ENCODE data around the gene PRR15L.
A peak's percentile ranks its signal among the peaks of the same experiment; 100 is the strongest.
"Not testable (repeated sequence)": the region's sequence is repeated elsewhere in the genome, so short reads cannot be mapped to it uniquely, and the experiment has no call there.

The PRR15L gene

GRCh38 chr17:47989159-47989558, 31.5 kb upstream of the PRR15L start:
- H3K27ac ChIP-seq (ENCODE audit: poor library complexity, severe bottlenecking), result no peak overlapping the region
- H3K27me3 ChIP-seq (ENCODE audit: insufficient read depth, poor library complexity, severe bottlenecking), result no peaks in the 10 kb centered on the region
- H3K4me1 ChIP-seq (ENCODE audit: insufficient read depth, poor library complexity, severe bottlenecking), result no peaks in the 10 kb centered on the region
- ATAC-seq (ENCODE audit: low read depth), result no peak
- TF ChIP-seq, protein P1, sequence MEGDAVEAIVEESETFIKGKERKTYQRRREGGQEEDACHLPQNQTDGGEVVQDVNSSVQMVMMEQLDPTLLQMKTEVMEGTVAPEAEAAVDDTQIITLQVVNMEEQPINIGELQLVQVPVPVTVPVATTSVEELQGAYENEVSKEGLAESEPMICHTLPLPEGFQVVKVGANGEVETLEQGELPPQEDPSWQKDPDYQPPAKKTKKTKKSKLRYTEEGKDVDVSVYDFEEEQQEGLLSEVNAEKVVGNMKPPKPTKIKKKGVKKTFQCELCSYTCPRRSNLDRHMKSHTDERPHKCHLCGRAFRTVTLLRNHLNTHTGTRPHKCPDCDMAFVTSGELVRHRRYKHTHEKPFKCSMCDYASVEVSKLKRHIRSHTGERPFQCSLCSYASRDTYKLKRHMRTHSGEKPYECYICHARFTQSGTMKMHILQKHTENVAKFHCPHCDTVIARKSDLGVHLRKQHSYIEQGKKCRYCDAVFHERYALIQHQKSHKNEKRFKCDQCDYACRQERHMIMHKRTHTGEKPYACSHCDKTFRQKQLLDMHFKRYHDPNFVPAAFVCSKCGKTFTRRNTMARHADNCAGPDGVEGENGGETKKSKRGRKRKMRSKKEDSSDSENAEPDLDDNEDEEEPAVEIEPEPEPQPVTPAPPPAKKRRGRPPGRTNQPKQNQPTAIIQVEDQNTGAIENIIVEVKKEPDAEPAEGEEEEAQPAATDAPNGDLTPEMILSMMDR (IDR thresholded peaks at IDR 0.05; ENCODE audit: poor library complexity, severe bottlenecking), result no peak
- DNase-seq (ENCODE audit: low spot score), result no peak
- H3K9me3 ChIP-seq (ENCODE audit: severe bottlenecking), result no peaks in the 10 kb centered on the region
- H3K4me3 ChIP-seq (ENCODE audit: severe bottlenecking), result no peak overlapping the region
- 0 out of 2 replicates have a peak, but pooled peaks cover 5% of the 10 kb centered on the region for H3K36me3 ChIP-seq (ENCODE audit: low read depth)

GRCh38 chr17:47988445-47988844, 30.8 kb upstream of the PRR15L start:
- H3K27ac ChIP-seq (ENCODE audit: poor library complexity, severe bottlenecking); DNase-seq (ENCODE audit: low spot score); H3K4me3 ChIP-seq (ENCODE audit: severe bottlenecking); ATAC-seq (ENCODE audit: low read depth); H3K9me3 ChIP-seq (ENCODE audit: severe bottlenecking); H3K27me3 ChIP-seq (ENCODE audit: insufficient read depth, poor library complexity, severe bottlenecking); H3K4me1 ChIP-seq (ENCODE audit: insufficient read depth, poor library complexity, severe bottlenecking): not testable (repeated sequence)
- H3K36me3 ChIP-seq (ENCODE audit: low read depth), result peaks cover 10% of the 10 kb centered on the region; the same call in 1 of the 2 replicates

- Histone ChIP-seq H3K36me3 (ENCODE audit: low read depth) (peaks cover 13% of the 10 kb centered on the region), H3K27me3 (ENCODE audit: insufficient read depth, poor library complexity, severe bottlenecking) (no peaks in the 10 kb centered on the region), H3K27ac (ENCODE audit: poor library complexity, severe bottlenecking) (no peak overlapping the region), H3K4me1 (ENCODE audit: insufficient read depth, poor library complexity, severe bottlenecking) (no peaks in the 10 kb centered on the region), H3K9me3 (ENCODE audit: severe bottlenecking) (no peaks in the 10 kb centered on the region), H3K4me3 (ENCODE audit: severe bottlenecking) (no peak overlapping the region)
- DNase-seq (ENCODE audit: low spot score) (no peak), ATAC-seq (ENCODE audit: low read depth) (no peak)
- TF ChIP-seq, protein P1 (IDR thresholded peaks at IDR 0.05; ENCODE audit: poor library complexity, severe bottlenecking), result no peak
Measured at GRCh38 chr17:47987240-47987835, 29.7 kb upstream of the PRR15L start.

- H3K9me3 ChIP-seq (ENCODE audit: severe bottlenecking), result no peaks in the 10 kb centered on the region
- ATAC-seq (ENCODE audit: low read depth) (no peak), DNase-seq (ENCODE audit: low spot score) (no peak)
- H3K4me3 ChIP-seq (ENCODE audit: severe bottlenecking), result no peak overlapping the region
- no peaks in the 10 kb centered on the region for H3K27me3 ChIP-seq (ENCODE audit: insufficient read depth, poor library complexity, severe bottlenecking)
- no peak overlapping the region for H3K27ac ChIP-seq (ENCODE audit: poor library complexity, severe bottlenecking)
- peaks cover 22% of the 10 kb centered on the region for H3K36me3 ChIP-seq (ENCODE audit: low read depth)
- H3K4me1 ChIP-seq (ENCODE audit: insufficient read depth, poor library complexity, severe bottlenecking), result no peaks in the 10 kb centered on the region
- TF ChIP-seq, protein P1 (IDR thresholded peaks at IDR 0.05; ENCODE audit: poor library complexity, severe bottlenecking), result no peak
Measured at GRCh38 chr17:47986520-47986919, 28.8 kb upstream of the PRR15L start.

- peaks cover 50% of the 10 kb centered on the region for H3K36me3 ChIP-seq (ENCODE audit: low read depth)
- no peak overlapping the region for H3K27ac ChIP-seq (ENCODE audit: poor library complexity, severe bottlenecking)
- TF ChIP-seq, protein P1 (IDR thresholded peaks at IDR 0.05; ENCODE audit: poor library complexity, severe bottlenecking), result no peak
- DNase-seq (ENCODE audit: low spot score) (no peak), ATAC-seq (ENCODE audit: low read depth) (peak; percentile 34; the same call in 2 of the 3 replicates)
- H3K4me3 ChIP-seq (ENCODE audit: severe bottlenecking), result no peak overlapping the region
- no peaks in the 10 kb centered on the region for H3K9me3 ChIP-seq (ENCODE audit: severe bottlenecking)
- H3K4me1 ChIP-seq (ENCODE audit: insufficient read depth, poor library complexity, severe bottlenecking), result no peaks in the 10 kb centered on the region
- H3K27me3 ChIP-seq (ENCODE audit: insufficient read depth, poor library complexity, severe bottlenecking), result no peaks in the 10 kb centered on the region
Measured at GRCh38 chr17:47983492-47984223, 26.0 kb upstream of the PRR15L start.
